GM19438 (cell line): ENCODE results near the gene ART4.

ENCODE experiments used
- ATAC-seq: cut with Tn5 transposase; IDR thresholded peaks from one replicate; pipeline ENCODE4 v1.9.1; 2021; ENCODE audit warnings: low read depth; ENCODE audit not compliant: unreplicated experiment

Gene ART4

GRCh38 chr12:14811486-14811885, 31.8 kb downstream of the ART4 start:
- ATAC-seq, result no peak

GRCh38 chr12:14810953-14811483, 32.3 kb downstream of the ART4 start:
- ATAC-seq, result no peak

- ATAC-seq, result no peak
These were observed 33.0 kb downstream of the ART4 start for GRCh38 chr12:14810167-14810952.

- ATAC-seq, result peak; percentile 24
These were observed 39.5 kb downstream of the ART4 start for GRCh38 chr12:14803830-14804160.

- ATAC-seq, result peak; percentile 99
These were observed 40.1 kb downstream of the ART4 start, which contains the start of the genes C12orf60 and WBP11 for GRCh38 chr12:14803011-14803829. TSS of gene C12orf60 (plus strand) at chr12:14803670. CDS start at chr12:14822936, 19,266 bp downstream. TSS of gene WBP11 (minus strand) at chr12:14803478. CDS start at chr12:14801383, 2,095 bp downstream.

- ATAC-seq, result no peak
These were observed 40.7 kb downstream of the ART4 start for GRCh38 chr12:14802721-14803010.

DNA sequence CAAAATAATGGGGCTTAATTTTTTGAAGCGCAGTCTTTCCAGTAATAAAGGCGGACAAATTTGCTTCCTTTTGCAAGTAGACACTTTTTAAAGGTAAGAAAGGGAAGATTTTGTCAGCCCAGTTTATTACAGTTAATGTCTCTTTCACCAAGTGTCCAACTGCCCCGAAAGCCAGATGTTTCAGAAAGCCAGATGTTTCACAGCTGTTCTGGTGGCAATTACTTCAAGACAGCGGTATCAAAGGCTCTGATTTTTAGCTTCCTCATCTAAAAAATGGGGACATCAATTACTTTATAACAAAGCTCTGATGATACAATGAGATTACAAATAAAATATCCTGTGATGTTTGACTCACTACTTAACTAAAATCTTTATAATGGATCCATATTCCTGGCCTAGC, 41.1 kb downstream of the ART4 start:
- ATAC-seq, result no peak

DNA sequence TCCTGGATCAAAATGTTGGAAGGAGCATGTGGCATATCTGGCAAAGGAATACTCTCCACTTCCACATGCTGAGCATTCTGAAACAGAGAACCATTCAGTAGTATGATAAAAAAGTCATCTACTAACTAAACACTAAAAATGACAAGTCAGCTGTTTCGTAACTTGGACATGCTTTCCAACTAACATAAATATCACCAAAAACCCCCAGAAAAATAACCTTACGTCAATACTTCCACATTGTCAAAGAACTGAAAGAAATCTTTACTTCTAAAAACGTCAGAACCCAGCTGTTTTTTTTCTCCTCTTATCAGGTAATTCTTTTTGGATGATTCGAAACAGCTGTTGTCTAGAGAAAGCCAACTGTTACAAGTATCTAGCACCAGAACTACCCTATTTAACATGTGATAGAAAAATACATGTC, 48.3 kb downstream of the ART4 start:
- ATAC-seq, result no peak

- ATAC-seq, result no peak
These were observed 57.8 kb downstream of the ART4 start for GRCh38 chr12:14785568-14785967.

DNA sequence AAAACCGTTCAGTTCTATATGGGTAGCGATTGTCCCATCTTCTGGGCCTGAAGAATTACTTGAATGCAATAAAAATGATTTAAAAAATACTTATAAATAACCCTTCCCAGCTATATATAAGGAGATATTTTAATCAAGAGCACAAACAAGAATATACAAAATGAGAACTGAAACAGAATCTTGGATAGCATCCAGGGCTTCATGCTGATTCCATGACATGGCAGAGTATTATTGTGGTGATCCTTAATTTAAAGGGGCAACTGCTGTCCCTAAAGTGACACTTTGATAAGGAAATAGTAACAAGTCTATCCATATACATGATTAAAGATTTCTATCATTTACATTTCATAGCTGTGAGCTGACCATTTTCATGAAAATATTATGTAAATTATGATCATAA, 58.9 kb downstream of the ART4 start:
- ATAC-seq, result no peak

DNA sequence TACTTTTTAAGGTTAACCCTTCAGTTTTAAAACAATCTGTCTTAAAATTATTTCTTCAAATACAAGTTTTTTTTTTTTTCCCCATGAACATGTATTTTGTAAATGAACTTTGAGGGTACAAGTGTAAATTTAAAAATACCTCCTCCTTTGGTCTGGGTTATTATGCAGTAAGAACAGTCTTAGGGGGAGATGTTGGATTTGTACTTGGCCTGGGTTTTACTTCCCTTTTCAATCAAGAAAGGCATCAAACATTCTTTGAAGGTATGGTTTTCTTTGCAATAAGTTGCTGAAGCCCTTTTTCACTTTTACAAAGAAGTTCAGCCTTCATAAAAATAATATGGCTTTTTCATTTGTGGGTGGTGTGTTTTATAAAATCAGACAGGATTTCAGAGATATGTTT, 60.6 kb downstream of the ART4 start:
- no peak for ATAC-seq

DNA sequence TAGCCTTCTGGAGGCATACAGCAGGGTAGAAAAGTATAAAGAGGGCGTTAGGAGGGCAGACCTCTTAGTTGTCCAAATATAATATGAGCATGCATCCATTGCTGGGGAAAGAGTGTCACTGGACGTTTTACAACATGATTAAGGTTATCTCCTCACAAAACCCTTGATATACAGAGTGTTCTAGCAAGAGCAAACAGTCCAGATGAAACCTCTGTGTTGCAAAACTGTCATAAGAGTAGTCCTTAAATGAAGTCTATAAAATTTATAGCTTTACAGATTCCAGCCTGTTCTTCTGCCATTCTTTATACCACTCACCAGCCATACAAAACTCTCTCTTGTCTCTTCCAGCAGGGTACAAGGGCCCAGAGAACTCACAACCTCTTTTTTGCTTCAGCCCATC, 61.8 kb downstream of the ART4 start:
- ATAC-seq, result no peak

GRCh38 chr12:14780859-14781258, 62.5 kb downstream of the ART4 start:
- no peak for ATAC-seq

- ATAC-seq, result no peak
These were observed 63.5 kb downstream of the ART4 start for GRCh38 chr12:14779834-14780233.

GRCh38 chr12:14777271-14777670, 66.1 kb downstream of the ART4 start:
- no peak for ATAC-seq

DNA sequence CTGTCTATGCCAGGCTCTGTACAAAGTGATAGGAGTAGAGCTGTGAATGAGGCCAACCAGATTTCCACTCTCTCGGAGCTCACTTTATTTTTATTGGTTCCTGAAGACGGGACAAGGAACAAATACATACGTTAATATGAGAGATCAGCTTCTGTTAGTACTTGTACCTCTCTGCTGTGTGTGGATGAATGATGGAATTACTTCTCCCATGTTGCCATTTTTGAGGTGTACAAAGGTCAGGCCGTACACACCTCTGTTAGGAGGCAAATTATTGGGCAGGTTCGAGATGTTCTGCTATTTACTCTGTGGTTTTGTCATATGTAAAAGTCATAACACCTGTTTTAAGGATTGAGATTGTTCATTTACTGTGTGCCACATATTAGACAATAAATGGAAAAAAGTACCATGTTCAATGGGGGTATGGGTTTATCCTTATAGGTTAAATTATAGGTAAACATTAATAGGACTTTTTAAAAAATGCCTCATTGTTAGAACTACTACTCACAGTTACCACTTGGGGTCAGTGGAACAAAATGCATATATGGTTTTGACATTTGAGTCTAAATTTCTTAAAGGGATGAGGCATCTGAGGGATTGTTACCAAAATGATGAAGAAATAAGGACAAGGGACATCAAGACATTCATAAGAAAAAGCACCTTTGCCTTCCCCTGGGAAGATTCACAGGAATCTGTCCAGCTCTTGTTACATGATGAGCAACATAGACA, 66.9 kb downstream of the ART4 start:
- ATAC-seq, result no peak

- ATAC-seq, result no peak
These were observed 67.7 kb downstream of the ART4 start for GRCh38 chr12:14775636-14775980.
